ENCODE measurements around the gene HCN2. TPM values are rescaled to one million over a fixed set of nuclear protein-coding genes. Genes with fewer than 3 reads are reported as not detected.

Gene HCN2
- total RNA-seq, 2 experiments from 2014 or later, result 0.06 to 1.0 TPM

DNA sequence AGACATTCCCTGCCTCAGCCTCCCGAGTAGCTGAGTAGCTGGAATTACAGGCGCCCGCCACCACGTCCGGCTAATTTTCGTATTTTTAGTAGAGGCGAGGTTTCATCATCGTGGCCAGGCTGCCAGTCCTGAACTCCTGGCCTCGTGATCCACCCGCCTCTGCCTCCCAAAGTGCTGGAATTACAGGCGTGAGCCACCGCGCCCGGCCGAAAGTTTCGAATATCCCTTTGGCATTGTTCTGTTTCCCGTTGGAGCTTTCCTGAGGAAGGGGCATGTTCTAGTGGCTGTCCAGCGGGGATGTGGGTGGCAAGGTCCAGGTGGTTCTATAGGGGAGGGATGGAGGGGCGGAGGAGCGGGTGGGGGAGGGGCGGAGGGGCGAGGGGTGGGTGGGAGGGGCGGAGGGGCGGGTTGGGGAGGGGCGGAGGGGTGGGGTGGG lies 19.4 kb upstream of the HCN2 start:
- peaks cover 26% of the 10 kb centered on the region for H3K4me1 ChIP-seq (ENCODE audit: insufficient read depth, low read length, poor library complexity, severe bottlenecking)
- no peak for DNase-seq (ENCODE audit: low spot score)
- peaks cover 6% of the 10 kb centered on the region; the same call in 1 of the 2 replicates for H4K20me1 ChIP-seq (ENCODE audit: insufficient read depth, low read length)
- POLR2A ChIA-PET, result no interaction called here
- no peaks in the 10 kb centered on the region for H3K9me2 ChIP-seq (ENCODE audit: insufficient read depth, low read length)
- no peak overlapping the region for H3K4me3 ChIP-seq (ENCODE audit: low read depth, low read length, poor library complexity, severe bottlenecking)
- no peak overlapping the region for H3K27ac ChIP-seq (ENCODE audit: low read depth, low read length, poor library complexity, severe bottlenecking)
- CTCF ChIA-PET (ENCODE audit: unreplicated experiment), result no interaction called here
- H3K9me3 ChIP-seq (ENCODE audit: low read length), result no peaks in the 10 kb centered on the region
- TF ChIP-seq CTCF (conservative IDR thresholded peaks at IDR 0.05; ENCODE audit: low read length) (no peak), EZH2phosphoT487 (IDR thresholded peaks at IDR 0.05; ENCODE audit: borderline replicate concordance, low read depth, low read length) (no peak)
- peaks cover 28% of the 10 kb centered on the region for H3K79me2 ChIP-seq (ENCODE audit: insufficient read depth, low read depth, low read length)
- no peak overlapping the region for H3K4me2 ChIP-seq (ENCODE audit: low read length)
- no TSS peak for BruUV-seq (replicated peaks)
- H2AFZ ChIP-seq (ENCODE audit: low read length), result no peak overlapping the region
- intact Hi-C loops (cut with micrococcal nuclease; ENCODE audit: unreplicated experiment), result loop anchor here (2.0 to 5.0 kb wide), 4 partner anchors 38 to 227 kb away; partner anchors contain the start of genes CDC34, PTBP1, RNF126 and TPGS1
- 0 out of 2 replicates have a peak, but pooled peaks cover 11% of the 10 kb centered on the region for H3K36me3 ChIP-seq (ENCODE audit: insufficient read depth, low read length)

DNA sequence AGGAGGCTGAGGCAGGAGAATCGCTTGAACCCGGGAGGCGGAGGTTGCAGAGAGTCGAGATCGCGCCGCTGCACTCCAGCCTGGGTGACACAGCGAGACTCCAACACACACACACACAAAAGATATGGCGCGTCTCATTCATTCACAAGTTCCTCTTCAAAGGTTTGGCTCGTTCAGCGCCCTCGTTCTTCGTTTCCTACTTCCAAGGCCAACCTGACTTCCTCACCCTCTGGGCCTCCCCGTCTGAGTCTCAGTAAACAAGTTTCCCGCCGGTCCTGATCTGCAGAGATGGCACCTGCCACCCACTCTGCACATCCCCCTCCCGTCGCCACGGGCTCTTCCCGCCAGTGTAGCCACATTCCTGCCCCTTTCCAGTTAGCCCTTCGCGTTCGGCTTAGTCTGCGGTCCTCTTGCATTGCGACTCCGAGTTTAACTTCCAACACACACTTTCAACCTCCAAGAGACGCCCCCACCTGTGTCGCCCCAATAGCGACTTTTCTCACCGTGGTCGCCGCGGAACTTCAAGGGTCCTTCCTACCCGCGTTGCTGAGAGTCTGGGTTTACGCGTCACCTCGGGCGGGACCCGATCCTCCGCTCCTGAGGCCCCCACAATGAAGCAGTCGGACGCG lies 18.6 kb upstream of the HCN2 start:
- no peaks in the 10 kb centered on the region for H3K9me2 ChIP-seq (ENCODE audit: insufficient read depth, low read length)
- intact Hi-C loops (cut with micrococcal nuclease; ENCODE audit: unreplicated experiment), result loop anchor here (2.0 to 5.0 kb wide), 4 partner anchors 39 to 226 kb away; partner anchors contain the start of genes CDC34, PTBP1, RNF126 and TPGS1
- no TSS peak for BruUV-seq (replicated peaks)
- TF ChIP-seq EZH2phosphoT487 (IDR thresholded peaks at IDR 0.05; ENCODE audit: borderline replicate concordance, low read depth, low read length), result no peak
- no peak for TF ChIP-seq CTCF (conservative IDR thresholded peaks at IDR 0.05; ENCODE audit: low read length)
- peak overlapping the region; percentile 53 for H2AFZ ChIP-seq (ENCODE audit: low read length)
- ChIA-PET POLR2A (interaction anchor here (0.7 to 0.9 kb wide), 2 partner anchors 39 to 102 kb away, joined by 3 read pairs; partner anchors contain the start of gene CDC34), CTCF (ENCODE audit: unreplicated experiment) (no interaction called here)
- peak overlapping the region; percentile 95 for H3K4me3 ChIP-seq (ENCODE audit: low read depth, low read length, poor library complexity, severe bottlenecking)
- peak overlapping the region; percentile 75 for H3K4me2 ChIP-seq (ENCODE audit: low read length)
- H4K20me1 ChIP-seq (ENCODE audit: insufficient read depth, low read length), result peaks cover 6% of the 10 kb centered on the region; the same call in 1 of the 2 replicates
- peak; percentile 74 for DNase-seq (ENCODE audit: low spot score)
- H3K79me2 ChIP-seq (ENCODE audit: insufficient read depth, low read depth, low read length), result peaks cover 35% of the 10 kb centered on the region
- H3K4me1 ChIP-seq (ENCODE audit: insufficient read depth, low read length, poor library complexity, severe bottlenecking), result peaks cover 32% of the 10 kb centered on the region
- H3K9me3 ChIP-seq (ENCODE audit: low read length), result no peaks in the 10 kb centered on the region
- H3K36me3 ChIP-seq (ENCODE audit: insufficient read depth, low read length), result peaks cover 14% of the 10 kb centered on the region; the same call in 1 of the 2 replicates
- H3K27ac ChIP-seq (ENCODE audit: low read depth, low read length, poor library complexity, severe bottlenecking), result peak overlapping the region; percentile 88

GRCh38 chr19:571566-571974 lies 18.1 kb upstream of the HCN2 start:
- intact Hi-C loops (cut with micrococcal nuclease; ENCODE audit: unreplicated experiment), result loop anchor here (2.0 to 5.0 kb wide), 4 partner anchors 39 to 226 kb away; partner anchors contain the start of genes CDC34, PTBP1, RNF126 and TPGS1
- TSS peak; percentile 91 for BruUV-seq (replicated peaks)
- POLR2A ChIA-PET, result interaction anchor here (0.9 kb wide), 1 partner anchor 40 kb away, joined by 3 read pairs; the partner anchor contains the start of gene CDC34
- Histone ChIP-seq H3K4me1 (ENCODE audit: insufficient read depth, low read length, poor library complexity, severe bottlenecking) (peaks cover 32% of the 10 kb centered on the region), H3K9me3 (ENCODE audit: low read length) (no peaks in the 10 kb centered on the region), H3K36me3 (ENCODE audit: insufficient read depth, low read length) (peaks cover 14% of the 10 kb centered on the region), H3K27ac (ENCODE audit: low read depth, low read length, poor library complexity, severe bottlenecking) (peak overlapping the region; percentile 88), H2AFZ (ENCODE audit: low read length) (peak overlapping the region; percentile 53), H4K20me1 (ENCODE audit: insufficient read depth, low read length) (peaks cover 6% of the 10 kb centered on the region; the same call in 1 of the 2 replicates), H3K4me2 (ENCODE audit: low read length) (peak overlapping the region; percentile 75), H3K9me2 (ENCODE audit: insufficient read depth, low read length) (no peaks in the 10 kb centered on the region), H3K79me2 (ENCODE audit: insufficient read depth, low read depth, low read length) (peaks cover 40% of the 10 kb centered on the region), H3K4me3 (ENCODE audit: low read depth, low read length, poor library complexity, severe bottlenecking) (peak overlapping the region; percentile 95)
- CTCF ChIA-PET (ENCODE audit: unreplicated experiment), result no interaction called here
- DNase-seq (ENCODE audit: low spot score), result peak; percentile 62
- no peak for TF ChIP-seq EZH2phosphoT487 (IDR thresholded peaks at IDR 0.05; ENCODE audit: borderline replicate concordance, low read depth, low read length)
- TF ChIP-seq CTCF (conservative IDR thresholded peaks at IDR 0.05; ENCODE audit: low read length), result no peak

All from OCI-LY7 (cell line).